ENCODE measurements around the gene ETV5. TPM values are rescaled to one million over a fixed set of nuclear protein-coding genes. Genes with fewer than 3 reads are reported as not detected.

The ETV5 gene
- 17.1 and 24.7 TPM in 2 replicates for total RNA-seq

GRCh38 chr3:186108941-186109865 is at the start of gene ETV5:
ETV5 (minus strand) TSS chr3:186109089; CDS start chr3:186105868, 3,221 bp downstream.
- peak; percentile 94 for DNase-seq (ENCODE audit: low read depth)
- peak within 1 kb of the TSS; percentile 96 for H3K4me3 ChIP-seq (ENCODE audit: low read depth, low read length)
- TF ChIP-seq CTCF (conservative IDR thresholded peaks at IDR 0.05; ENCODE audit: low read depth, low read length): no peak

- no peak overlapping the region for H3K4me3 ChIP-seq (ENCODE audit: low read depth, low read length)
- DNase-seq (ENCODE audit: low read depth): no peak
- TF ChIP-seq CTCF (conservative IDR thresholded peaks at IDR 0.05; ENCODE audit: low read depth, low read length): no peak
Measured at GRCh38 chr3:186154641-186155040, 45.8 kb upstream of the ETV5 start.

- TF ChIP-seq CTCF (conservative IDR thresholded peaks at IDR 0.05; ENCODE audit: low read depth, low read length): no peak
- H3K4me3 ChIP-seq (ENCODE audit: low read depth, low read length): no peak overlapping the region
- no peak for DNase-seq (ENCODE audit: low read depth)
Measured at GRCh38 chr3:186152889-186153292, 44.0 kb upstream of the ETV5 start.

GRCh38 chr3:186152361-186152798 is 43.5 kb upstream of the ETV5 start:
- no peak overlapping the region for H3K4me3 ChIP-seq (ENCODE audit: low read depth, low read length)
- DNase-seq (ENCODE audit: low read depth): no peak
- no peak for TF ChIP-seq CTCF (conservative IDR thresholded peaks at IDR 0.05; ENCODE audit: low read depth, low read length)

- no peak overlapping the region for H3K4me3 ChIP-seq (ENCODE audit: low read depth, low read length)
- no peak for TF ChIP-seq CTCF (conservative IDR thresholded peaks at IDR 0.05; ENCODE audit: low read depth, low read length)
- no peak for DNase-seq (ENCODE audit: low read depth)
Measured at GRCh38 chr3:186151077-186151971, 42.4 kb upstream of the ETV5 start.

GRCh38 chr3:186150041-186150830 is 41.3 kb upstream of the ETV5 start:
- no peak overlapping the region for H3K4me3 ChIP-seq (ENCODE audit: low read depth, low read length)
- DNase-seq (ENCODE audit: low read depth): no peak
- no peak for TF ChIP-seq CTCF (conservative IDR thresholded peaks at IDR 0.05; ENCODE audit: low read depth, low read length)

Measured in epithelial cell of proximal tubule (primary cell).